Nephron (organoid): Measurements from ENCODE around the gene TEX35.
A peak's percentile ranks its signal among the peaks of the same experiment; 100 is the strongest.

Experiments used
- H3K27ac Mint-ChIP-seq, 3 experiments: 2 replicates each; pipeline ENCODE4 v1.8.0; 2020; ENCODE audit warnings: mixed read lengths in 3 of 3, mild to moderate bottlenecking in 2 of 3, moderate library complexity in 1 of 3
- H3K27me3 Mint-ChIP-seq: 2 replicates; pipeline ENCODE4 v1.8.0; 2021; ENCODE audit warnings: low read depth, mild to moderate bottlenecking, moderate library complexity, mixed read lengths
- H3K36me3 Mint-ChIP-seq: 2 replicates; pipeline ENCODE4 v1.8.0; 2020; ENCODE audit warnings: low read depth, mixed read lengths
- H3K4me1 Mint-ChIP-seq: 2 replicates; pipeline ENCODE4 v1.8.0; 2020; ENCODE audit warnings: mixed read lengths
- H3K4me3 Mint-ChIP-seq, 3 experiments: 2 replicates each; pipeline ENCODE4 v1.8.0; 2020; ENCODE audit warnings: mild to moderate bottlenecking in 3 of 3, mixed read lengths in 3 of 3, moderate library complexity in 2 of 3
- H3K9me3 Mint-ChIP-seq: 2 replicates; pipeline ENCODE4 v1.8.0; 2020; ENCODE audit warnings: mixed read lengths
- CTCF ChIP-seq, 3 experiments: fragments of 200-600 bp; sonication (generic); IDR thresholded peaks; one replicate each; pipeline ENCODE4 v1.5.0; 2021; ENCODE audit warnings: antibody characterized with exemption in 3 of 3; ENCODE audit not compliant: unreplicated experiment in 3 of 3

Gene TEX35

GRCh38 chr1:178536844-178537371 is 24.0 kb downstream of the TEX35 start:
- no peaks in the 10 kb centered on the region for H3K9me3 Mint-ChIP-seq
- H3K4me3 Mint-ChIP-seq: no peak overlapping the region
- TF ChIP-seq CTCF (IDR thresholded peaks at IDR 0.05; ENCODE audit: unreplicated experiment in 3 of 3): no peak
- no peaks in the 10 kb centered on the region for H3K36me3 Mint-ChIP-seq
- H3K4me1 Mint-ChIP-seq: peaks cover 14% of the 10 kb centered on the region
- peaks cover 26% of the 10 kb centered on the region for H3K27me3 Mint-ChIP-seq
- peak overlapping the region in 1 of 3 experiments; percentile 31 for H3K27ac Mint-ChIP-seq

GRCh38 chr1:178537382-178538090 is 24.6 kb downstream of the TEX35 start:
- H3K4me3 Mint-ChIP-seq: no peak overlapping the region
- H3K9me3 Mint-ChIP-seq: no peaks in the 10 kb centered on the region
- peaks cover 29% of the 10 kb centered on the region for H3K27me3 Mint-ChIP-seq
- H3K27ac Mint-ChIP-seq: peak overlapping the region; percentile 13 to 31 (median 18)
- H3K36me3 Mint-ChIP-seq: no peaks in the 10 kb centered on the region
- H3K4me1 Mint-ChIP-seq: peaks cover 9% of the 10 kb centered on the region
- TF ChIP-seq CTCF (IDR thresholded peaks at IDR 0.05; ENCODE audit: unreplicated experiment in 3 of 3): no peak

- H3K9me3 Mint-ChIP-seq: no peaks in the 10 kb centered on the region
- H3K4me3 Mint-ChIP-seq: no peak overlapping the region
- H3K4me1 Mint-ChIP-seq: peaks cover 12% of the 10 kb centered on the region
- H3K36me3 Mint-ChIP-seq: no peaks in the 10 kb centered on the region
- H3K27ac Mint-ChIP-seq: peak overlapping the region in 2 of 3 experiments; percentile 13 to 18
- peaks cover 27% of the 10 kb centered on the region for H3K27me3 Mint-ChIP-seq
- no peak for TF ChIP-seq CTCF (IDR thresholded peaks at IDR 0.05; ENCODE audit: unreplicated experiment in 3 of 3)
These were observed 25.4 kb downstream of the TEX35 start for GRCh38 chr1:178538192-178538916.

GRCh38 chr1:178539291-178539690 is 26.4 kb downstream of the TEX35 start:
- Mint-ChIP-seq H3K36me3 (no peaks in the 10 kb centered on the region), H3K4me3 (peak overlapping the region; percentile 22 to 40 (median 38)), H3K27me3 (peaks cover 22% of the 10 kb centered on the region), H3K4me1 (peaks cover 16% of the 10 kb centered on the region), H3K27ac (no peak overlapping the region), H3K9me3 (no peaks in the 10 kb centered on the region)
- TF ChIP-seq CTCF (IDR thresholded peaks at IDR 0.05; ENCODE audit: unreplicated experiment in 3 of 3): no peak

- no peak for TF ChIP-seq CTCF (IDR thresholded peaks at IDR 0.05; ENCODE audit: unreplicated experiment in 3 of 3)
- peak overlapping the region in 2 of 3 experiments; percentile 4 to 98 for H3K27ac Mint-ChIP-seq
- H3K4me1 Mint-ChIP-seq: peaks cover 20% of the 10 kb centered on the region
- H3K9me3 Mint-ChIP-seq: no peaks in the 10 kb centered on the region
- H3K27me3 Mint-ChIP-seq: peaks cover 22% of the 10 kb centered on the region
- peaks cover 8% of the 10 kb centered on the region for H3K36me3 Mint-ChIP-seq
- H3K4me3 Mint-ChIP-seq: peak overlapping the region; percentile 34 to 97 (median 47)
These were observed 27.3 kb downstream of the TEX35 start for GRCh38 chr1:178540204-178540603.
